HG02970 (cell line): Measurements from ENCODE around the gene TECPR2.

ENCODE experiments used
- ATAC-seq: cut with Tn5 transposase; IDR thresholded peaks from one replicate; pipeline ENCODE4 v1.9.1; 2021; ENCODE audit warnings: mild to moderate bottlenecking, moderate library complexity, moderate number of reproducible peaks; ENCODE audit not compliant: unreplicated experiment, low FRiP score

Gene TECPR2

GRCh38 chr14:102490456-102490855 is 127.7 kb downstream of the TECPR2 start:
- ATAC-seq = no peak

GRCh38 chr14:102491366-102491765 is 128.6 kb downstream of the TECPR2 start:
- ATAC-seq = no peak

GRCh38 chr14:102491786-102492530 is 129.2 kb downstream of the TECPR2 start:
- no peak for ATAC-seq

- no peak for ATAC-seq
These were observed 129.8 kb downstream of the TECPR2 start for GRCh38 chr14:102492531-102492910.

GRCh38 chr14:102493096-102493495 is 130.4 kb downstream of the TECPR2 start:
- no peak for ATAC-seq

GRCh38 chr14:102493585-102493984 is 130.8 kb downstream of the TECPR2 start:
- no peak for ATAC-seq

- no peak for ATAC-seq
These were observed 133.0 kb downstream of the TECPR2 start for GRCh38 chr14:102495491-102496330.

GRCh38 chr14:102496331-102496691 is 133.6 kb downstream of the TECPR2 start:
- no peak for ATAC-seq

- ATAC-seq = no peak
These were observed 134.4 kb downstream of the TECPR2 start for GRCh38 chr14:102496958-102497744.

- ATAC-seq = no peak
These were observed 135.4 kb downstream of the TECPR2 start for GRCh38 chr14:102497998-102498677.

- ATAC-seq = no peak
These were observed 136.0 kb downstream of the TECPR2 start for GRCh38 chr14:102498678-102499265.

- no peak for ATAC-seq
These were observed 136.8 kb downstream of the TECPR2 start for GRCh38 chr14:102499401-102500157.

- ATAC-seq = no peak
These were observed 137.5 kb downstream of the TECPR2 start for GRCh38 chr14:102500158-102500662.

GRCh38 chr14:102500713-102501112 is 138.0 kb downstream of the TECPR2 start:
- no peak for ATAC-seq

- no peak for ATAC-seq
These were observed 139.1 kb downstream of the TECPR2 start for GRCh38 chr14:102501751-102502315.

GRCh38 chr14:102502571-102502970 is 139.8 kb downstream of the TECPR2 start:
- no peak for ATAC-seq

- no peak for ATAC-seq
These were observed 141.0 kb downstream of the TECPR2 start for GRCh38 chr14:102503641-102504327.

- no peak for ATAC-seq
These were observed 141.7 kb downstream of the TECPR2 start for GRCh38 chr14:102504328-102504999.
